Osteocyte (in vitro differentiated cells): ENCODE data around the gene ARPP21. TPM values are rescaled to one million over a fixed set of nuclear protein-coding genes. Genes with fewer than 3 reads are reported as not detected.

ENCODE experiments used
- DNase-seq: peaks from one replicate; pipeline ENCODE4 v3.0.0; 2021; ENCODE audit warnings: mixed read lengths; ENCODE audit not compliant: unreplicated experiment; ENCODE audit errors: extremely low spot score
- H3K27ac Mint-ChIP-seq: one replicate; pipeline ENCODE4 v1.8.0; 2021; ENCODE audit warnings: mild to moderate bottlenecking, mixed read lengths; ENCODE audit not compliant: unreplicated experiment
- H3K27me3 Mint-ChIP-seq: one replicate; pipeline ENCODE4 v1.8.0; 2021; ENCODE audit warnings: mixed read lengths; ENCODE audit not compliant: unreplicated experiment
- H3K36me3 Mint-ChIP-seq: one replicate; pipeline ENCODE4 v1.8.0; 2021; ENCODE audit warnings: mixed read lengths; ENCODE audit not compliant: unreplicated experiment
- H3K4me1 Mint-ChIP-seq: one replicate; pipeline ENCODE4 v1.8.0; 2021; ENCODE audit warnings: mixed read lengths; ENCODE audit not compliant: unreplicated experiment
- H3K4me3 Mint-ChIP-seq: one replicate; pipeline ENCODE4 v1.8.0; 2021; ENCODE audit warnings: mild to moderate bottlenecking, moderate library complexity, mixed read lengths; ENCODE audit not compliant: unreplicated experiment
- H3K9me3 Mint-ChIP-seq: one replicate; pipeline ENCODE4 v1.8.0; 2021; ENCODE audit warnings: mixed read lengths; ENCODE audit not compliant: unreplicated experiment
- CTCF ChIP-seq: fragments of 200-600 bp; sonication (generic); IDR thresholded peaks from 2 replicates; pipeline ENCODE4 v1.5.0; 2021; ENCODE audit warnings: antibody characterized with exemption, mild to moderate bottlenecking, moderate library complexity
- total RNA-seq: library from RNA; stranded (reverse); gene quantifications from 2 replicates; pipeline ENCODE4 v1.2.1, GENCODE V29; 2021

Gene ARPP21
- total RNA-seq, 1 donor from 2014 or later: 3.7 TPM

- DNase-seq: no peak
- Mint-ChIP-seq H3K36me3 (peaks cover 2% of the 10 kb centered on the region), H3K27me3 (peaks cover 43% of the 10 kb centered on the region), H3K9me3 (no peaks in the 10 kb centered on the region), H3K4me3 (no peak overlapping the region), H3K27ac (no peak overlapping the region), H3K4me1 (peaks cover 6% of the 10 kb centered on the region)
- no peak for TF ChIP-seq CTCF
Measured at GRCh38 chr3:35677797-35678196, 38.5 kb downstream of the ARPP21 start.

- Mint-ChIP-seq H3K4me3 (no peak overlapping the region), H3K9me3 (no peaks in the 10 kb centered on the region), H3K27me3 (peaks cover 45% of the 10 kb centered on the region), H3K27ac (no peak overlapping the region), H3K4me1 (peaks cover 6% of the 10 kb centered on the region), H3K36me3 (peaks cover 2% of the 10 kb centered on the region)
- no peak for TF ChIP-seq CTCF
- no peak for DNase-seq
Measured at GRCh38 chr3:35678643-35679161, 39.4 kb downstream of the ARPP21 start.

- Mint-ChIP-seq H3K4me3 (no peak overlapping the region), H3K4me1 (peaks cover 6% of the 10 kb centered on the region), H3K27me3 (peaks cover 47% of the 10 kb centered on the region), H3K27ac (no peak overlapping the region), H3K9me3 (no peaks in the 10 kb centered on the region), H3K36me3 (peaks cover 2% of the 10 kb centered on the region)
- DNase-seq: no peak
- no peak for TF ChIP-seq CTCF
Measured at GRCh38 chr3:35679409-35680080, 40.2 kb downstream of the ARPP21 start.

- peaks cover 6% of the 10 kb centered on the region for H3K4me1 Mint-ChIP-seq
- no peak overlapping the region for H3K27ac Mint-ChIP-seq
- DNase-seq: no peak
- H3K9me3 Mint-ChIP-seq: no peaks in the 10 kb centered on the region
- H3K4me3 Mint-ChIP-seq: no peak overlapping the region
- no peak for TF ChIP-seq CTCF
- H3K27me3 Mint-ChIP-seq: peaks cover 47% of the 10 kb centered on the region
- peaks cover 2% of the 10 kb centered on the region for H3K36me3 Mint-ChIP-seq
Measured at GRCh38 chr3:35680866-35681650, 41.7 kb downstream of the ARPP21 start.

GRCh38 chr3:35685153-35685552, 45.8 kb downstream of the ARPP21 start:
- no peak for DNase-seq
- no peak for TF ChIP-seq CTCF
- Mint-ChIP-seq H3K4me3 (no peak overlapping the region), H3K9me3 (no peaks in the 10 kb centered on the region), H3K36me3 (peaks cover 2% of the 10 kb centered on the region), H3K4me1 (peaks cover 6% of the 10 kb centered on the region), H3K27me3 (peaks cover 39% of the 10 kb centered on the region), H3K27ac (no peak overlapping the region)
